Tibial nerve (tissue), 4 donors: Measurements from ENCODE around the gene PFN1. TPM values are rescaled to one million over a fixed set of nuclear protein-coding genes. Genes with fewer than 3 reads are reported as not detected.
"Not testable (repeated sequence)": the region's sequence is repeated elsewhere in the genome, so short reads cannot be mapped to it uniquely, and the experiment has no call there.

Source experiments
- DNase-seq, 2 donors: peaks; one replicate each; pipeline ENCODE4 v3.0.0-alpha.2; 2019; ENCODE audit warnings: low spot score in 2 of 2
- H3K27ac ChIP-seq, 4 donors: fragments of 200-600 bp; sonication (generic) in 3 of 4; one replicate each; pipeline ENCODE4 v1.5.1; 2017 to 2019; ENCODE audit warnings: mild to moderate bottlenecking in 1 of 4
- H3K27me3 ChIP-seq, 2 donors: fragments of 200-600 bp; sonication (generic) in 1 of 2; one replicate each; pipeline versions ENCODE4 v1.5.1 to v1.6.0; 2017 to 2019
- H3K36me3 ChIP-seq, 3 donors: fragments of 200-600 bp; sonication (generic); one replicate each; pipeline ENCODE4 v1.5.1; 2018 to 2019
- H3K4me1 ChIP-seq, 4 donors: fragments of 200-600 bp; sonication (generic) in 3 of 4; one replicate each; pipeline ENCODE4 v1.5.1; 2017 to 2019
- H3K4me3 ChIP-seq, 4 donors: fragments of 200-600 bp; sonication (generic) in 3 of 4; one replicate each; pipeline ENCODE4 v1.5.1; 2017 to 2019; ENCODE audit warnings: mild to moderate bottlenecking in 1 of 4, moderate library complexity in 1 of 4
- H3K9me3 ChIP-seq, 4 donors: fragments of 200-600 bp; sonication (generic) in 3 of 4; one replicate each; pipeline ENCODE4 v1.5.1; 2017 to 2019
- CTCF ChIP-seq, 5 experiments: fragments of 200-600 bp in 3 of 5; fragments of 450-650 bp in 2 of 5; sonication (generic) in 3 of 5; IDR thresholded peaks; one replicate each; pipeline ENCODE4 v1.5.1; 2016 to 2019; ENCODE audit warnings: antibody characterized with exemption in 5 of 5, mild to moderate bottlenecking in 3 of 5, moderate library complexity in 2 of 5
- EP300 ChIP-seq, 2 donors: sonication (generic); formaldehyde crosslinking; IDR thresholded peaks; one replicate each; pipeline ENCODE4 v1.6.1; 2017; ENCODE audit warnings: antibody characterized with exemption in 2 of 2, mild to moderate bottlenecking in 1 of 2
- POLR2A ChIP-seq, 2 donors: fragments of 450-650 bp; IDR thresholded peaks; one replicate each; pipeline ENCODE4 v1.6.1; 2017; ENCODE audit warnings: antibody characterized with exemption in 2 of 2, mild to moderate bottlenecking in 2 of 2, moderate library complexity in 2 of 2
- WGBS, 2 donors: methylation state at CpG; one replicate each; pipeline ENCODE4 v1.1.5; 2018; 5-methylcytosine and 5-hydroxymethylcytosine counted together
- total RNA-seq, 4 donors: library from RNA; depleted of rRNA; stranded (reverse); fragments of >200 nt; gene quantifications; one replicate each; pipeline ENCODE4 v1.1.0, GENCODE V29; 2016

Gene PFN1
- total RNA-seq, 4 donors from 2014 or later: 422 to 1,004 (median 483) TPM

GRCh38 chr17:4934173-4934979 is 14.0 kb downstream of the PFN1 start:
- Histone ChIP-seq H3K27me3 (no peaks in the 10 kb centered on the region), H3K9me3 (no peaks in the 10 kb centered on the region), H3K4me1 (peaks cover 0 to 32% (median 14%) of the 10 kb centered on the region in 4 donors), H3K4me3 (no peak overlapping the region), H3K36me3 (peaks cover 0 to 32% (median 4%) of the 10 kb centered on the region in 3 donors), H3K27ac (peak overlapping the region in 1 of 4 donors; percentile 32)
- no peak for DNase-seq
- no peak for TF ChIP-seq EP300 (IDR thresholded peaks at IDR 0.05)
- no peak for TF ChIP-seq CTCF (IDR thresholded peaks at IDR 0.05)
- no peak for TF ChIP-seq POLR2A (IDR thresholded peaks at IDR 0.05)
- WGBS, 2 donors: 29 to 38% methylated on average over 14 of the region's 14 CpGs

GRCh38 chr17:4933646-4934045 is 14.7 kb downstream of the PFN1 start:
- Histone ChIP-seq H3K4me3 (no peak overlapping the region), H3K27ac (no peak overlapping the region), H3K36me3 (peaks cover 0 to 36% (median 4%) of the 10 kb centered on the region in 3 donors), H3K4me1 (peaks cover 0 to 25% (median 8%) of the 10 kb centered on the region in 4 donors), H3K9me3 (no peaks in the 10 kb centered on the region), H3K27me3 (no peaks in the 10 kb centered on the region)
- DNase-seq: no peak
- TF ChIP-seq CTCF (IDR thresholded peaks at IDR 0.05): no peak
- no peak for TF ChIP-seq POLR2A (IDR thresholded peaks at IDR 0.05)
- TF ChIP-seq EP300 (IDR thresholded peaks at IDR 0.05): no peak
- 68 to 79% methylated on average over 10 of the region's 16 CpGs for WGBS, 2 donors

GRCh38 chr17:4932756-4933155 is 15.6 kb downstream of the PFN1 start:
- 93 to 94% methylated on average over 12 of the region's 12 CpGs for WGBS, 2 donors
- no peak for DNase-seq
- Histone ChIP-seq H3K4me1 (peaks cover 0 to 18% (median 3%) of the 10 kb centered on the region in 4 donors), H3K4me3 (no peak overlapping the region), H3K27ac (no peak overlapping the region), H3K27me3 (no peaks in the 10 kb centered on the region), H3K9me3 (no peaks in the 10 kb centered on the region), H3K36me3 (peaks cover 0 to 29% (median 4%) of the 10 kb centered on the region in 3 donors)
- TF ChIP-seq EP300 (IDR thresholded peaks at IDR 0.05): no peak
- no peak for TF ChIP-seq CTCF (IDR thresholded peaks at IDR 0.05)
- no peak for TF ChIP-seq POLR2A (IDR thresholded peaks at IDR 0.05)

- WGBS, 2 donors: 72 to 80% methylated on average over 14 of the region's 14 CpGs
- peaks cover 0 to 21% (median 0%) of the 10 kb centered on the region in 3 donors for H3K36me3 ChIP-seq
- H3K4me3 ChIP-seq: no peak within 1 kb of the TSS
- no peak within 1 kb of the TSS for H3K27ac ChIP-seq
- peaks cover 0 to 18% (median 3%) of the 10 kb centered on the region in 4 donors for H3K4me1 ChIP-seq
- DNase-seq: no peak
- TF ChIP-seq CTCF (IDR thresholded peaks at IDR 0.05): no peak
- TF ChIP-seq POLR2A (IDR thresholded peaks at IDR 0.05): no peak
- no peak for TF ChIP-seq EP300 (IDR thresholded peaks at IDR 0.05)
- H3K9me3 ChIP-seq: no peaks in the 10 kb centered on the region
- H3K27me3 ChIP-seq: no peaks in the 10 kb centered on the region
Observed at GRCh38 chr17:4931963-4932362, 16.4 kb downstream of the PFN1 start, which contains the start of gene GP1BA. GP1BA (plus strand) TSS chr17:4932277; CDS start chr17:4932605, 328 bp downstream.

GRCh38 chr17:4928881-4929280 is 19.4 kb downstream of the PFN1 start:
- no peak for TF ChIP-seq CTCF (IDR thresholded peaks at IDR 0.05)
- TF ChIP-seq POLR2A (IDR thresholded peaks at IDR 0.05): no peak
- no peak for TF ChIP-seq EP300 (IDR thresholded peaks at IDR 0.05)
- Histone ChIP-seq H3K9me3 (no peaks in the 10 kb centered on the region), H3K27ac (no peak overlapping the region), H3K36me3 (peaks cover 0 to 4% (median 0%) of the 10 kb centered on the region in 3 donors), H3K4me3 (no peak overlapping the region), H3K4me1 (peaks cover 0 to 9% (median under 1%) of the 10 kb centered on the region in 4 donors), H3K27me3 (no peaks in the 10 kb centered on the region)
- 95 to 96% methylated on average over 18 of the region's 18 CpGs for WGBS, 2 donors
- no peak for DNase-seq

GRCh38 chr17:4926577-4927335 is 21.6 kb downstream of the PFN1 start:
- H3K9me3 ChIP-seq, H3K4me3 ChIP-seq, H3K27ac ChIP-seq, DNase-seq, H3K27me3 ChIP-seq, H3K4me1 ChIP-seq, H3K36me3 ChIP-seq: not testable (repeated sequence)
- 79 to 80% methylated on average over 23 to 24 of the region's 24 CpGs for WGBS, 2 donors
